Testis (tissue), 2 donors: ENCODE data around the gene FASLG.

ENCODE experiments used
- POLR2A ChIP-seq: fragments of 450-650 bp; IDR thresholded peaks from one replicate; pipeline ENCODE4 v1.6.1; 2017; ENCODE audit warnings: antibody characterized with exemption, mild to moderate bottlenecking, moderate library complexity
- TF ChIP-seq, protein P1 (sequence below), 3 experiments: fragments of 450-650 bp in 2 of 3; fragments of 200-600 bp in 1 of 3; sonication (generic) in 1 of 3; IDR thresholded peaks; one replicate each; pipeline ENCODE4 v1.5.1; 2016 to 2019; ENCODE audit warnings: antibody characterized with exemption in 3 of 3, mild to moderate bottlenecking in 2 of 3, moderate library complexity in 1 of 3

DNA sequence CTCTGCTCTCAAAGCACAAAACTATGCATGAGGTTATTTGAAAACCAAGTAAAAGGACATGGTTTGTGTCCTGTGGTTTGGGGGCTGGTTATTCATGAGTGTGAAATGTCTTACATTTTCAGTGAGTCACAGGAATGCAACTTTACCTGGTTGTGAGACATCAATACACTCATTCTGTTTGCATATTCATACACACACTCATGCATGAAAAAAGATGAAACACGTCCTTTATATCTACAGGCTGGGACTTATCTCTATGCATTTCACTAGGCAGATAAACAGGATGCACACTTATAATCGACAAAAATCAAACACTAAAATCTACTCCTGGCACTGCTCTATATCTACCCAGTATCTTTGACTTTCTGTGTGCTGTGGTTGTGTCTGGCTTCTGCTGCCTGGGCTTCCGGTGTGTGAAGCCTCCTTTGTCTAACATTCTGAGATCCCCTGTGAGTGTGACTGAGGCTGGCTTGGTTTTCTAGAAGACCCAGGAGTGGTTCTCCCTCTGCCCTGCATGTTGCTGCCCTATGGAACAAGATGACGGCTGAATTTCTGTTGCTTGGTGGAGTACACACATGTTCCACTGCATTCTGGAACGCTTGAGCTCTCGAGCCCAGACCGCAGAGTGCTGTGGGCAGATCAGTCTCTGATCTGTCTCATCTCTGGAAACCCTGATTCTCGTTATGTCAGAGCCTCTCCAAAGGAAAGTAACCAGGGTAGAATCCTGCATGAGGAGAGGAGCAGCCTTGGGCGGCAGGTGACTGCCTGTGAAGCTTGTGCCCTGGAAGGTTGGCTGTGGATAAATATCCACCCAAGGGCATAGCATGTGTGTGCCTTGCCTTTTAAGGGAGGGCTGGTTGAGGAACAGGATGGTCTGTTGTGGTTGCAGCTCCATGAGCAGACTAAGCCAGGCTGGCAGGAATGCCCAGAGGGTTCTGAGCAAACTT, 19.7 kb upstream of the FASLG start:
- TF ChIP-seq, protein P1, sequence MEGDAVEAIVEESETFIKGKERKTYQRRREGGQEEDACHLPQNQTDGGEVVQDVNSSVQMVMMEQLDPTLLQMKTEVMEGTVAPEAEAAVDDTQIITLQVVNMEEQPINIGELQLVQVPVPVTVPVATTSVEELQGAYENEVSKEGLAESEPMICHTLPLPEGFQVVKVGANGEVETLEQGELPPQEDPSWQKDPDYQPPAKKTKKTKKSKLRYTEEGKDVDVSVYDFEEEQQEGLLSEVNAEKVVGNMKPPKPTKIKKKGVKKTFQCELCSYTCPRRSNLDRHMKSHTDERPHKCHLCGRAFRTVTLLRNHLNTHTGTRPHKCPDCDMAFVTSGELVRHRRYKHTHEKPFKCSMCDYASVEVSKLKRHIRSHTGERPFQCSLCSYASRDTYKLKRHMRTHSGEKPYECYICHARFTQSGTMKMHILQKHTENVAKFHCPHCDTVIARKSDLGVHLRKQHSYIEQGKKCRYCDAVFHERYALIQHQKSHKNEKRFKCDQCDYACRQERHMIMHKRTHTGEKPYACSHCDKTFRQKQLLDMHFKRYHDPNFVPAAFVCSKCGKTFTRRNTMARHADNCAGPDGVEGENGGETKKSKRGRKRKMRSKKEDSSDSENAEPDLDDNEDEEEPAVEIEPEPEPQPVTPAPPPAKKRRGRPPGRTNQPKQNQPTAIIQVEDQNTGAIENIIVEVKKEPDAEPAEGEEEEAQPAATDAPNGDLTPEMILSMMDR (IDR thresholded peaks at IDR 0.05) = no peak
- TF ChIP-seq POLR2A = no peak
